Spinal cord (tissue), 10 donors: ENCODE measurements around the gene FBXO48. TPM values are rescaled to one million over a fixed set of nuclear protein-coding genes. Genes with fewer than 3 reads are reported as not detected.

ENCODE experiments used
- DNase-seq, 6 donors: peaks; one replicate each; pipeline versions ENCODE4 v3.0.0 to v3.0.0-alpha.2; 2013 to 2015; ENCODE audit warnings: low spot score in 6 of 6, low read depth in 4 of 6
- H3K27ac ChIP-seq: one replicate; pipeline ENCODE4 v1.5.1; 2013; ENCODE audit warnings: low read depth, low read length, control low read depth
- H3K27me3 ChIP-seq: one replicate; pipeline ENCODE4 v1.6.1; 2013; ENCODE audit warnings: low read length; ENCODE audit not compliant: control insufficient read depth, insufficient read depth
- H3K36me3 ChIP-seq: one replicate; pipeline ENCODE4 v1.6.1; 2013; ENCODE audit warnings: low read length; ENCODE audit not compliant: control insufficient read depth, insufficient read depth
- H3K4me1 ChIP-seq: one replicate; pipeline ENCODE4 v1.6.1; 2013; ENCODE audit warnings: low read length; ENCODE audit not compliant: control insufficient read depth, insufficient read depth
- H3K4me3 ChIP-seq: one replicate; pipeline ENCODE4 v1.5.1; 2013; ENCODE audit warnings: low read depth, low read length, control low read depth
- H3K9me3 ChIP-seq: one replicate; pipeline ENCODE4 v1.6.1; 2013; ENCODE audit warnings: low read length; ENCODE audit not compliant: control insufficient read depth, insufficient read depth
- WGBS: methylation state at CpG from one replicate; pipeline ENCODE4 v1.1.5; 2013; ENCODE audit warnings: missing lambda C conversion rate; ENCODE audit not compliant: insufficient coverage; 5-methylcytosine and 5-hydroxymethylcytosine counted together
- polyA plus RNA-seq, 2 donors: library from polyadenylated mRNA; unstranded; fragments of 120-200 nt; gene quantifications; one replicate each; pipeline ENCODE4 v1.2.1, GENCODE V29; 2013; ENCODE audit not compliant: insufficient read length in 2 of 2
- total RNA-seq, 2 donors: library from RNA; depleted of rRNA in 1 of 2; stranded (reverse); fragments of 120-200 nt in 1 of 2; fragments of >200 nt in 1 of 2; gene quantifications; one replicate each; pipeline versions ENCODE4 v1.2.3 to v1.2.4, GENCODE V29; 2013 to 2014
- donor health status: healthy.

FBXO48 gene
- total and polyA plus RNA-seq, 4 donors = 0.72 to 2.3 (median 1.7) TPM

- Histone ChIP-seq H3K4me3 (no peak overlapping the region), H3K9me3 (no peaks in the 10 kb centered on the region), H3K36me3 (no peaks in the 10 kb centered on the region), H3K27ac (no peak overlapping the region), H3K4me1 (no peaks in the 10 kb centered on the region), H3K27me3 (no peaks in the 10 kb centered on the region)
- no CpG with 5 or more reads among the region's 1 CpG for WGBS
- DNase-seq = no peak
Measured at GRCh38 chr2:68428746-68429145, 38.3 kb downstream of the FBXO48 start.

GRCh38 chr2:68428126-68428525 is 39.0 kb downstream of the FBXO48 start:
- Histone ChIP-seq H3K4me3 (no peak overlapping the region), H3K9me3 (no peaks in the 10 kb centered on the region), H3K27ac (no peak overlapping the region), H3K36me3 (no peaks in the 10 kb centered on the region), H3K4me1 (no peaks in the 10 kb centered on the region), H3K27me3 (no peaks in the 10 kb centered on the region)
- whole genome bisulfite sequencing = 82% methylated on average over 1 of the region's 4 CpGs
- DNase-seq = no peak

GRCh38 chr2:68426848-68427579 is 40.1 kb downstream of the FBXO48 start:
- no peaks in the 10 kb centered on the region for H3K4me1 ChIP-seq
- no peaks in the 10 kb centered on the region for H3K36me3 ChIP-seq
- H3K27ac ChIP-seq = no peak overlapping the region
- WGBS = 98% methylated on average over 5 of the region's 10 CpGs
- H3K27me3 ChIP-seq = no peaks in the 10 kb centered on the region
- no peak for DNase-seq
- H3K4me3 ChIP-seq = no peak overlapping the region
- H3K9me3 ChIP-seq = no peaks in the 10 kb centered on the region

- Histone ChIP-seq H3K4me1 (no peaks in the 10 kb centered on the region), H3K36me3 (no peaks in the 10 kb centered on the region), H3K9me3 (no peaks in the 10 kb centered on the region), H3K27me3 (no peaks in the 10 kb centered on the region), H3K4me3 (no peak overlapping the region), H3K27ac (no peak overlapping the region)
- DNase-seq = no peak
- no CpG with 5 or more reads among the region's 1 CpG for WGBS
Measured at GRCh38 chr2:68426446-68426845, 40.6 kb downstream of the FBXO48 start.

- no peak overlapping the region for H3K4me3 ChIP-seq
- no peak for DNase-seq
- 91% methylated on average over 2 of the region's 3 CpGs for WGBS
- no peaks in the 10 kb centered on the region for H3K27me3 ChIP-seq
- no peaks in the 10 kb centered on the region for H3K9me3 ChIP-seq
- no peaks in the 10 kb centered on the region for H3K4me1 ChIP-seq
- no peak overlapping the region for H3K27ac ChIP-seq
- H3K36me3 ChIP-seq = no peaks in the 10 kb centered on the region
Measured at GRCh38 chr2:68425503-68425902, 41.6 kb downstream of the FBXO48 start.

- WGBS = 73% methylated on average over 2 of the region's 2 CpGs
- no peak for DNase-seq
- no peaks in the 10 kb centered on the region for H3K27me3 ChIP-seq
Measured at GRCh38 chr2:68423966-68424650, 43.0 kb downstream of the FBXO48 start.

GRCh38 chr2:68420254-68420910 is 46.7 kb downstream of the FBXO48 start:
- 80% methylated on average over 2 of the region's 3 CpGs for WGBS
- Histone ChIP-seq H3K9me3 (no peaks in the 10 kb centered on the region), H3K27me3 (no peaks in the 10 kb centered on the region), H3K36me3 (no peaks in the 10 kb centered on the region), H3K27ac (no peak overlapping the region), H3K4me1 (peaks cover 4% of the 10 kb centered on the region), H3K4me3 (no peak overlapping the region)
- no peak for DNase-seq

More at GRCh38 chr2:68423966-68424650, 43.0 kb downstream of the FBXO48 start:
- no peaks in the 10 kb centered on the region for H3K36me3 ChIP-seq
- H3K27ac ChIP-seq = no peak overlapping the region
- H3K4me1 ChIP-seq = no peaks in the 10 kb centered on the region
- no peak overlapping the region for H3K4me3 ChIP-seq
- H3K9me3 ChIP-seq = no peaks in the 10 kb centered on the region

GRCh38 chr2:68418855-68419254 is 48.2 kb downstream of the FBXO48 start:
- 59% methylated on average over 2 of the region's 3 CpGs for WGBS
- Histone ChIP-seq H3K4me3 (no peak overlapping the region), H3K36me3 (no peaks in the 10 kb centered on the region), H3K9me3 (no peaks in the 10 kb centered on the region), H3K27ac (no peak overlapping the region), H3K4me1 (peaks cover 7% of the 10 kb centered on the region), H3K27me3 (no peaks in the 10 kb centered on the region)
- no peak for DNase-seq

GRCh38 chr2:68418419-68418818 is 48.7 kb downstream of the FBXO48 start:
- H3K4me1 ChIP-seq = peaks cover 7% of the 10 kb centered on the region
- no peaks in the 10 kb centered on the region for H3K36me3 ChIP-seq
- no peak overlapping the region for H3K27ac ChIP-seq
- no peak for DNase-seq
- no CpG with 5 or more reads among the region's 1 CpG for WGBS
- no peaks in the 10 kb centered on the region for H3K9me3 ChIP-seq
- no peak overlapping the region for H3K4me3 ChIP-seq
- no peaks in the 10 kb centered on the region for H3K27me3 ChIP-seq
